Smooth muscle cell (in vitro differentiated cells): ENCODE results near the gene CSKMT. TPM values are rescaled to one million over a fixed set of nuclear protein-coding genes. Genes with fewer than 3 reads are reported as not detected.

ENCODE experiments used
- DNase-seq: peaks from one replicate; lab custom pipeline; 2025; ENCODE audit not compliant: unreplicated experiment; lab: John Stamatoyannopoulos, UW
- H2AFZ ChIP-seq: fragments of 200-600 bp; sonication (generic); 2 replicates; pipeline ENCODE4 v1.6.0; 2016; ENCODE audit warnings: antibody characterized with exemption, low read depth, mild to moderate bottlenecking
- H3F3A ChIP-seq: fragments of 200-600 bp; sonication (generic); 2 replicates; pipeline ENCODE4 v1.6.0; 2017; ENCODE audit warnings: antibody characterized with exemption, low read depth
- H3K27ac ChIP-seq: fragments of 200-600 bp; sonication (generic); 2 replicates; pipeline ENCODE4 v1.5.1; 2016; ENCODE audit warnings: low read depth, mild to moderate bottlenecking
- H3K27me3 ChIP-seq: fragments of 200-600 bp; sonication (generic); 2 replicates; pipeline ENCODE4 v1.6.1; 2016; ENCODE audit warnings: low read depth, mild to moderate bottlenecking
- H3K36me3 ChIP-seq: fragments of 200-600 bp; sonication (generic); 2 replicates; pipeline ENCODE4 v1.5.1; 2016; ENCODE audit warnings: low read depth
- H3K4me1 ChIP-seq: fragments of 200-600 bp; sonication (generic); 2 replicates; pipeline ENCODE4 v1.5.1; 2016; ENCODE audit warnings: low read depth
- H3K4me2 ChIP-seq: fragments of 200-600 bp; sonication (generic); 2 replicates; pipeline ENCODE4 v1.6.0; 2016; ENCODE audit warnings: mild to moderate bottlenecking
- H3K4me3 ChIP-seq: fragments of 200-600 bp; sonication (generic); 2 replicates; pipeline ENCODE4 v1.5.1; 2016; ENCODE audit warnings: mild to moderate bottlenecking
- H3K79me2 ChIP-seq: fragments of 200-600 bp; sonication (generic); 2 replicates; pipeline ENCODE4 v1.6.0; 2016; ENCODE audit warnings: low read depth, mild to moderate bottlenecking
- H3K9ac ChIP-seq: fragments of 200-600 bp; sonication (generic); 2 replicates; pipeline ENCODE4 v1.6.0; 2016; ENCODE audit warnings: low read depth
- H3K9me3 ChIP-seq: fragments of 200-600 bp; sonication (generic); replicated peaks from 2 replicates; pipeline ENCODE4 v1.5.1; 2016; ENCODE audit warnings: low read depth
- H4K20me1 ChIP-seq: fragments of 200-600 bp; sonication (generic); 2 replicates; pipeline ENCODE4 v1.6.0; 2016; ENCODE audit warnings: low read depth
- WGBS: methylation state at CpG from one replicate; pipeline ENCODE4 v1.1.7; 2016; ENCODE audit warnings: low lambda C conversion rate; 5-methylcytosine and 5-hydroxymethylcytosine counted together
- polyA plus RNA-seq: library from polyadenylated mRNA; unstranded; fragments of >200 nt; fragmentation: Nextera tagmentation; extraction: Ambion mirVana; gene quantifications from 2 replicates; pipeline ENCODE4 v1.2.1, GENCODE V29; 2016
- total RNA-seq: library from RNA; depleted of rRNA; stranded (reverse); fragments of >200 nt; gene quantifications from 2 replicates; pipeline ENCODE4 v1.2.3, GENCODE V29; 2014
- TF ChIP-seq, protein P1 (sequence below): fragments of 200-600 bp; sonication (generic); IDR thresholded peaks from 2 replicates; pipeline ENCODE4 v1.5.1; 2017; ENCODE audit warnings: borderline replicate concordance, mild to moderate bottlenecking, antibody characterized with exemption; ENCODE audit not compliant: insufficient read depth, poor library complexity, severe bottlenecking

Gene CSKMT
- total and polyA plus RNA-seq, 2 experiments from 2014 or later, result 1.4 to 4.9 TPM

- Histone ChIP-seq H3K9me3 (no peaks in the 10 kb centered on the region), H2AFZ (no peak overlapping the region), H3K79me2 (peaks cover 34% of the 10 kb centered on the region)
Observed at GRCh38 chr11:62665599-62666258, 617 bp downstream of the CSKMT start.

DNA sequence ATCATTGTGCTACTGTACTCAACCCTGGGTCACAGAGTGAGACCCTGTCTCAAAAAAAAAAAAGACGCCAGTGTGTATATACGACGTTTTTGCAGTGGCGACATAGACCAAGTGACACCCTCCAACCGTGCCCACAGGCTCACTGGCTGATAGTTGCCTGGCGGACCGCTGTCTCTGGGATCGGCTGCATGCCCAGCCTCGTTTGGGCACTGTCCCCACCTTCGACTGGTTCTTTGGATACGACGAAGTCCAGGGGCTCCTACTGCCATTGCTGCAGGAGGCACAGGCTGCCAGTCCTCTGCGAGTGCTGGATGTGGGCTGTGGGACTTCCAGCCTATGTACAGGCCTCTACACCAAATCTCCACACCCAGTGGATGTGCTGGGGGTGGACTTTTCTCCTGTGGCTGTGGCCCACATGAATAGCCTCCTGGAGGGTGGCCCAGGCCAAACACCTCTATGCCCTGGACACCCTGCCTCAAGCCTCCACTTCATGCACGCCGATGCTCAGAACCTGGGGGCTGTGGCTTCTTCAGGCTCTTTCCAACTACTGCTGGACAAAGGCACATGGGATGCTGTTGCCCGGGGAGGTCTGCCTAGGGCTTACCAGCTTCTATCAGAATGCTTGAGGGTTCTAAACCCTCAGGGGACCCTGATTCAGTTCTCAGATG, 1.3 kb downstream of the CSKMT start:
- no peak for DNase-seq
- no peaks in the 10 kb centered on the region for H3K27me3 ChIP-seq
- peaks cover 17% of the 10 kb centered on the region for H4K20me1 ChIP-seq
- H3F3A ChIP-seq, result peaks cover 30% of the 10 kb centered on the region
- H3K9me3 ChIP-seq, result no peaks in the 10 kb centered on the region
- peak overlapping the region; percentile 91 for H3K4me2 ChIP-seq
- no peak overlapping the region for H2AFZ ChIP-seq
- no peaks in the 10 kb centered on the region for H3K36me3 ChIP-seq
- peaks cover 34% of the 10 kb centered on the region for H3K79me2 ChIP-seq
- WGBS, result 44% methylated on average over 16 of the region's 16 CpGs
- TF ChIP-seq, protein P1, sequence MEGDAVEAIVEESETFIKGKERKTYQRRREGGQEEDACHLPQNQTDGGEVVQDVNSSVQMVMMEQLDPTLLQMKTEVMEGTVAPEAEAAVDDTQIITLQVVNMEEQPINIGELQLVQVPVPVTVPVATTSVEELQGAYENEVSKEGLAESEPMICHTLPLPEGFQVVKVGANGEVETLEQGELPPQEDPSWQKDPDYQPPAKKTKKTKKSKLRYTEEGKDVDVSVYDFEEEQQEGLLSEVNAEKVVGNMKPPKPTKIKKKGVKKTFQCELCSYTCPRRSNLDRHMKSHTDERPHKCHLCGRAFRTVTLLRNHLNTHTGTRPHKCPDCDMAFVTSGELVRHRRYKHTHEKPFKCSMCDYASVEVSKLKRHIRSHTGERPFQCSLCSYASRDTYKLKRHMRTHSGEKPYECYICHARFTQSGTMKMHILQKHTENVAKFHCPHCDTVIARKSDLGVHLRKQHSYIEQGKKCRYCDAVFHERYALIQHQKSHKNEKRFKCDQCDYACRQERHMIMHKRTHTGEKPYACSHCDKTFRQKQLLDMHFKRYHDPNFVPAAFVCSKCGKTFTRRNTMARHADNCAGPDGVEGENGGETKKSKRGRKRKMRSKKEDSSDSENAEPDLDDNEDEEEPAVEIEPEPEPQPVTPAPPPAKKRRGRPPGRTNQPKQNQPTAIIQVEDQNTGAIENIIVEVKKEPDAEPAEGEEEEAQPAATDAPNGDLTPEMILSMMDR, result no peak
- peaks cover 22% of the 10 kb centered on the region for H3K4me1 ChIP-seq
- H3K27ac ChIP-seq, result peak overlapping the region; percentile 67
- peak overlapping the region; percentile 78 for H3K9ac ChIP-seq
- H3K4me3 ChIP-seq, result peak overlapping the region; percentile 85

More at GRCh38 chr11:62665599-62666258, 617 bp downstream of the CSKMT start:
- H3K9ac ChIP-seq, result peak overlapping the region; percentile 78
- TF ChIP-seq, protein P1, result no peak
- no peaks in the 10 kb centered on the region for H3K27me3 ChIP-seq
- H3K4me1 ChIP-seq, result peaks cover 18% of the 10 kb centered on the region
- H4K20me1 ChIP-seq, result peaks cover 17% of the 10 kb centered on the region
- no peaks in the 10 kb centered on the region for H3K36me3 ChIP-seq
- H3K4me3 ChIP-seq, result peak overlapping the region; percentile 85
- peak overlapping the region; percentile 91 for H3K4me2 ChIP-seq
- no peak for DNase-seq
- peaks cover 24% of the 10 kb centered on the region for H3F3A ChIP-seq
- peak overlapping the region; percentile 67 for H3K27ac ChIP-seq
- 2% methylated on average over 39 of the region's 39 CpGs for WGBS

- peaks cover 34% of the 10 kb centered on the region for H3K79me2 ChIP-seq
- peaks cover 17% of the 10 kb centered on the region for H4K20me1 ChIP-seq
- 91% methylated on average over 2 of the region's 2 CpGs for WGBS
- TF ChIP-seq, protein P1, result no peak
- H3K9ac ChIP-seq, result no peak overlapping the region
- H2AFZ ChIP-seq, result no peak overlapping the region
- no peaks in the 10 kb centered on the region for H3K36me3 ChIP-seq
- H3K4me3 ChIP-seq, result no peak overlapping the region
- no peaks in the 10 kb centered on the region for H3K9me3 ChIP-seq
- no peaks in the 10 kb centered on the region for H3K27me3 ChIP-seq
- peaks cover 22% of the 10 kb centered on the region for H3K4me1 ChIP-seq
- no peak overlapping the region for H3K27ac ChIP-seq
- no peak for DNase-seq
- peaks cover 30% of the 10 kb centered on the region for H3F3A ChIP-seq
- H3K4me2 ChIP-seq, result peak overlapping the region; percentile 91
Observed at GRCh38 chr11:62667460-62667859, 2.3 kb downstream of the CSKMT start.
